T-cell (primary cell): ENCODE data around the gene TBXT. TPM values are rescaled to one million over a fixed set of nuclear protein-coding genes. Genes with fewer than 3 reads are reported as not detected.

Source experiments
- ATAC-seq, 4 experiments: fragments of 200-7000 bp in 3 of 4; fragments of 150-1000 bp in 1 of 4; cut with Tn5 transposase; replicated peaks in 1 of 4; 1 replicate in 3 of 4; 2 replicates in 1 of 4; pipeline ENCODE4 v1.10.0; 2021; ENCODE audit warnings: moderate library complexity in 3 of 4, mild to moderate bottlenecking in 2 of 4, moderate number of reproducible peaks in 1 of 4
- CTCF ChIA-PET, 2 donors: fragments of 300-600 bp; sonication (Branson Sonifier 250); formaldehyde crosslinking; loops; one replicate each; lab custom pipeline; 2022; ENCODE audit warnings: antibody characterized with exemption in 2 of 2; lab: Charles Lee
- POLR2A ChIA-PET, 2 donors: fragments of 300-600 bp; sonication (Branson Sonifier 250); formaldehyde crosslinking; loops; one replicate each; lab custom pipeline; 2022; ENCODE audit warnings: antibody characterized with exemption in 2 of 2; lab: Charles Lee
- DNase-seq, 35 experiments: peaks; one replicate each; pipeline versions ENCODE4 v3.0.0 to v3.0.0-alpha.2; 2013 to 2023
- H3K27ac ChIP-seq: one replicate; pipeline ENCODE4 v1.5.1; 2013; ENCODE audit warnings: low read length
- H3K27me3 ChIP-seq, 2 experiments: replicated peaks in 1 of 2; 1 replicate in 1 of 2; 2 replicates in 1 of 2; pipeline versions ENCODE4 v1.6.1 to v1.7.0; 2013; ENCODE audit warnings: low read length in 1 of 2, mixed read lengths in 1 of 2; ENCODE audit not compliant: control insufficient read depth in 2 of 2, insufficient read depth in 2 of 2; ENCODE audit errors: extremely low read depth in 1 of 2
- H3K36me3 ChIP-seq, 2 donors: 1 replicate in 1 of 2; 2 replicates in 1 of 2; pipeline versions ENCODE4 v1.6.1 to v1.7.0; 2013; ENCODE audit warnings: low read length in 1 of 2; ENCODE audit not compliant: control insufficient read depth in 2 of 2, insufficient read depth in 1 of 2; ENCODE audit errors: extremely low read depth in 1 of 2
- H3K4me1 ChIP-seq, 2 experiments: 1 replicate in 1 of 2; 2 replicates in 1 of 2; pipeline versions ENCODE4 v1.6.1 to v1.7.0; 2013; ENCODE audit warnings: low read length in 2 of 2, mixed read lengths in 1 of 2; ENCODE audit not compliant: insufficient read depth in 2 of 2, control insufficient read depth in 1 of 2; ENCODE audit errors: extremely low read depth in 1 of 2
- H3K4me3 ChIP-seq, 2 donors: 1 replicate in 1 of 2; 2 replicates in 1 of 2; pipeline versions ENCODE4 v1.5.1 to v1.7.0; 2013; ENCODE audit warnings: mild to moderate bottlenecking in 2 of 2, low read length in 1 of 2, moderate library complexity in 1 of 2; ENCODE audit not compliant: control insufficient read depth in 1 of 2; ENCODE audit errors: extremely low read depth in 1 of 2
- H3K9me3 ChIP-seq: 2 replicates; pipeline ENCODE4 v1.7.0; 2013
- H3K27ac Mint-ChIP-seq, 2 donors: one replicate each; pipeline ENCODE4 v1.8.0; 2020 to 2021; ENCODE audit warnings: mild to moderate bottlenecking in 2 of 2, mixed read lengths in 2 of 2
- H3K27me3 Mint-ChIP-seq, 2 donors: one replicate each; pipeline ENCODE4 v1.8.0; 2021 to 2022; ENCODE audit warnings: mixed read lengths in 2 of 2
- H3K36me3 Mint-ChIP-seq: one replicate; pipeline ENCODE4 v1.8.0; 2021; ENCODE audit warnings: mixed read lengths
- H3K4me1 Mint-ChIP-seq, 3 donors: one replicate each; pipeline ENCODE4 v1.8.0; 2020 to 2022; ENCODE audit warnings: mixed read lengths in 3 of 3, mild to moderate bottlenecking in 1 of 3
- H3K4me3 Mint-ChIP-seq, 3 donors: one replicate each; pipeline ENCODE4 v1.8.0; 2020 to 2022; ENCODE audit warnings: mild to moderate bottlenecking in 3 of 3, mixed read lengths in 3 of 3, moderate library complexity in 3 of 3
- H3K9me3 Mint-ChIP-seq, 3 donors: one replicate each; pipeline ENCODE4 v1.8.0; 2020 to 2022; ENCODE audit warnings: mixed read lengths in 3 of 3
- WGBS: methylation state at CpG from one replicate; pipeline ENCODE4 v1.1.5; 2013; ENCODE audit warnings: missing lambda C conversion rate; ENCODE audit not compliant: insufficient coverage; 5-methylcytosine and 5-hydroxymethylcytosine counted together
- total RNA-seq, 35 experiments: library from RNA in 6 of 35; stranded (reverse) in 6 of 35; fragments of 120-200 nt in 1 of 35; gene quantifications; one replicate each; pipeline versions ENCODE4 v1.2.1 to v1.2.4 and lab custom pipeline; 2013 to 2026

TBXT gene
- total RNA-seq, 5 donors from 2014 or later (not counting 1 experiment from before 2014, with no cell fraction given): not detected

- ChIA-PET CTCF (interaction anchor here in 1 of 2 donors (0.6 kb wide), 1 partner anchor 271 kb away, joined by 3 read pairs; no protein-coding TSS in a partner anchor), POLR2A (no interaction called here)
- Histone ChIP-seq H3K36me3 (no peaks in the 10 kb centered on the region), H3K4me3 (no peak overlapping the region), H3K27me3 (peaks cover 0 to 13% of the 10 kb centered on the region in 2 experiments), H3K27ac (no peak overlapping the region), H3K9me3 (peaks cover 2% of the 10 kb centered on the region), H3K4me1 (no peaks in the 10 kb centered on the region)
- DNase-seq (no peak), ATAC-seq (no peak)
- Mint-ChIP-seq H3K36me3 (no peaks in the 10 kb centered on the region), H3K27ac (no peak overlapping the region), H3K27me3 (peaks cover 19 to 34% of the 10 kb centered on the region in 2 donors), H3K9me3 (no peaks in the 10 kb centered on the region), H3K4me1 (peaks cover 2 to 5% (median 4%) of the 10 kb centered on the region in 3 donors), H3K4me3 (no peak overlapping the region)
- no CpG with 5 or more reads among the region's 2 CpGs for WGBS
Measured at GRCh38 chr6:166109608-166110007, 58.0 kb downstream of the TBXT start.

Other genes with a start within 250 kb of the TBXT start
- not detected for gene PRR18, start 140.5 kb upstream of the TBXT start, total RNA-seq
- gene SFT2D1, start 174.7 kb upstream of the TBXT start, total RNA-seq: 10 to 100 TPM; 13.8 to 32.0 (median 24.6) TPM
- 10 to 100 TPM; 23.8 to 31.2 (median 27.5) TPM for gene MPC1, start 215.1 kb upstream of the TBXT start, total RNA-seq